Endothelial cell of umbilical vein (primary cell): ENCODE measurements around the gene ZMYND11. TPM values are rescaled to one million over a fixed set of nuclear protein-coding genes. Genes with fewer than 3 reads are reported as not detected.

Source experiments
- BruUV-seq: library from RNA; stranded (reverse); fragments of 400-500 nt; replicated peaks from 2 replicates; lab custom pipeline; 2021; lab: Mats Ljungman, UMichigan
- CTCF ChIA-PET: fragments of 300-600, 350-600 bp; sonication (Branson Sonifier 250); formaldehyde crosslinking; loops from one replicate; lab custom pipeline; 2021; ENCODE audit warnings: antibody characterized with exemption, inconsistent platforms; lab: Charles Lee
- POLR2A ChIA-PET: fragments of 300-600, 350-600 bp; sonication (Branson Sonifier 250); formaldehyde crosslinking; loops from one replicate; lab custom pipeline; 2021; ENCODE audit warnings: antibody characterized with exemption, inconsistent platforms; lab: Charles Lee
- DNase-seq: peaks from one replicate; pipeline ENCODE4 v3.0.0-alpha.2; 2011; ENCODE audit warnings: low read depth, low spot score
- FAIRE-seq: peaks from 2 replicates; lab custom pipeline; 2011; peaks lifted over from hg19 to GRCh38; lab: Jason Lieb, UNC
- H2AFZ ChIP-seq: 2 replicates; pipeline ENCODE4 v1.6.0; 2012; ENCODE audit warnings: low read depth, low read length, control low read depth, inconsistent platforms
- H3K27ac ChIP-seq: 2 replicates; pipeline ENCODE4 v1.5.1; 2011; ENCODE audit warnings: low read depth, mild to moderate bottlenecking, control low read depth, low read length, moderate library complexity; ENCODE audit not compliant: insufficient read depth
- H3K27me3 ChIP-seq, 2 experiments: 2 replicates each; pipeline versions ENCODE4 v1.6.0 to v1.6.1; 2011; ENCODE audit warnings: low read length in 2 of 2, mixed read lengths in 1 of 2; ENCODE audit not compliant: control insufficient read depth in 2 of 2, insufficient read depth in 2 of 2
- H3K36me3 ChIP-seq, 2 experiments: 2 replicates in 1 of 2; 3 replicates in 1 of 2; pipeline ENCODE4 v1.5.1; 2011; ENCODE audit warnings: low read length in 2 of 2, mild to moderate bottlenecking in 1 of 2, moderate library complexity in 1 of 2; ENCODE audit not compliant: control insufficient read depth in 2 of 2, insufficient read depth in 2 of 2; ENCODE audit errors: extremely low read depth in 1 of 2
- H3K4me1 ChIP-seq: 3 replicates; pipeline ENCODE4 v1.5.1; 2011; ENCODE audit warnings: mild to moderate bottlenecking, low read length; ENCODE audit not compliant: control insufficient read depth, insufficient read depth; ENCODE audit errors: extremely low read depth
- H3K4me2 ChIP-seq: 2 replicates; pipeline ENCODE4 v1.6.1; 2011; ENCODE audit warnings: low read length, control low read depth, mixed read lengths; ENCODE audit not compliant: insufficient read depth
- H3K4me3 ChIP-seq, 3 experiments: fragments of 200-600 bp in 1 of 3; sonication (generic), shearing (Covaris generic) in 1 of 3; replicated peaks in 1 of 3; 2 replicates each; pipeline ENCODE4 v1.5.1; 2011 to 2016; ENCODE audit warnings: control low read depth in 3 of 3, low read length in 3 of 3, mild to moderate bottlenecking in 2 of 3, inconsistent platforms in 1 of 3, low read depth in 1 of 3, moderate library complexity in 1 of 3; ENCODE audit not compliant: insufficient read depth in 1 of 3
- H3K79me2 ChIP-seq: 2 replicates; pipeline ENCODE4 v1.6.0; 2012; ENCODE audit warnings: low read length, inconsistent platforms; ENCODE audit not compliant: control insufficient read depth, insufficient read depth
- H3K9ac ChIP-seq: replicated peaks from 2 replicates; pipeline ENCODE3; 2011; ENCODE audit warnings: low read length, control low read depth; ENCODE audit not compliant: insufficient read depth; ENCODE audit errors: extremely low read depth
- H3K9me1 ChIP-seq: replicated peaks from 3 replicates; pipeline ENCODE4 v1.6.0; 2011; ENCODE audit warnings: mild to moderate bottlenecking, low read length; ENCODE audit not compliant: control insufficient read depth, insufficient read depth; ENCODE audit errors: extremely low read depth
- H3K9me3 ChIP-seq: replicated peaks from 2 replicates; pipeline ENCODE4 v1.5.1; 2012; ENCODE audit warnings: low read length, inconsistent platforms; ENCODE audit not compliant: control insufficient read depth, insufficient read depth
- H4K20me1 ChIP-seq: replicated peaks from 2 replicates; pipeline ENCODE3; 2011; ENCODE audit warnings: mild to moderate bottlenecking, low read length; ENCODE audit not compliant: control insufficient read depth, insufficient read depth; ENCODE audit errors: extremely low read depth
- CTCF ChIP-seq, 2 donors: IDR thresholded peaks; 1 replicate in 1 of 2; 2 replicates in 1 of 2; pipeline ENCODE4 v1.5.1; 2011; ENCODE audit warnings: low read length in 2 of 2, mild to moderate bottlenecking in 2 of 2, moderate library complexity in 2 of 2, control low read depth in 1 of 2, inconsistent platforms in 1 of 2, low read depth in 1 of 2; ENCODE audit not compliant: insufficient read depth in 1 of 2; ENCODE audit errors: extremely low read depth in 1 of 2
- EZH2 ChIP-seq: IDR thresholded peaks from 2 replicates; pipeline ENCODE4 v1.6.1; 2012; ENCODE audit warnings: borderline replicate concordance, low read depth, mild to moderate bottlenecking, moderate library complexity, low read length, inconsistent platforms; ENCODE audit not compliant: severe bottlenecking
- FOS ChIP-seq: IDR thresholded peaks from 2 replicates; pipeline ENCODE4 v1.6.1; 2011; ENCODE audit warnings: mild to moderate bottlenecking, low read length, moderate library complexity, borderline replicate concordance; ENCODE audit not compliant: insufficient read depth
- GATA2 ChIP-seq: IDR thresholded peaks from 2 replicates; pipeline ENCODE4 v1.7.0; 2011; ENCODE audit warnings: low read depth, mild to moderate bottlenecking, moderate library complexity, mixed read lengths, low read length; ENCODE audit not compliant: insufficient read length, insufficient read depth
- JUN ChIP-seq: IDR thresholded peaks from 2 replicates; pipeline ENCODE4 v1.6.1; 2011; ENCODE audit warnings: borderline replicate concordance, low read depth; ENCODE audit not compliant: insufficient read length, insufficient read depth
- MYC ChIP-seq: IDR thresholded peaks from one replicate; pipeline ENCODE4 v1.6.1; 2011; ENCODE audit warnings: mild to moderate bottlenecking, low read depth, low read length
- POLR2A ChIP-seq: IDR thresholded peaks from 2 replicates; pipeline ENCODE4 v1.6.1; 2012; ENCODE audit warnings: low read depth, mild to moderate bottlenecking, control low read depth, low read length
- POLR2AphosphoS5 ChIP-seq: IDR thresholded peaks from 2 replicates; pipeline ENCODE4 v1.6.1; 2012; ENCODE audit warnings: low read depth, mild to moderate bottlenecking, control low read depth, low read length, moderate library complexity; ENCODE audit not compliant: insufficient read depth
- dilution Hi-C: fragments of 300-500 bp; cut with MboI; formaldehyde crosslinking; loops from one replicate; pipeline ENCODE4 v1.15.0; 2019; ENCODE audit warnings: low sequenced_read_pairs; ENCODE audit not compliant: extremely low pct_ligation_motif_present
- intact Hi-C: fragments of 100-400 bp; cut with micrococcal nuclease; formaldehyde crosslinking; loops from one replicate; pipeline ENCODE4 v1.10.0; 2022
- polyA plus RNA-seq, 4 experiments: library from polyadenylated mRNA; depleted of rRNA in 3 of 4; stranded (reverse) in 3 of 4; unstranded in 1 of 4; fragments of >200 nt; gene quantifications; 2 replicates each; pipeline versions ENCODE4 v1.2.1 to v1.2.3, GENCODE V29; 2011 to 2012; ENCODE audit warnings: missing spikeins in 1 of 4
- total RNA-seq: library from RNA; stranded (reverse); gene quantifications from 2 replicates; pipeline ENCODE4 v1.2.3, GENCODE V29; 2021
- TF ChIP-seq, protein P1 (sequence below): IDR thresholded peaks from 2 replicates; pipeline ENCODE4 v1.6.1; 2011; ENCODE audit not compliant: insufficient read depth, insufficient read length

ZMYND11 gene
- total and polyA plus RNA-seq, 2 donors (not counting 3 experiments of a cell fraction or from before 2014, with no cell fraction given): 17.0 to 56.0 TPM

DNA sequence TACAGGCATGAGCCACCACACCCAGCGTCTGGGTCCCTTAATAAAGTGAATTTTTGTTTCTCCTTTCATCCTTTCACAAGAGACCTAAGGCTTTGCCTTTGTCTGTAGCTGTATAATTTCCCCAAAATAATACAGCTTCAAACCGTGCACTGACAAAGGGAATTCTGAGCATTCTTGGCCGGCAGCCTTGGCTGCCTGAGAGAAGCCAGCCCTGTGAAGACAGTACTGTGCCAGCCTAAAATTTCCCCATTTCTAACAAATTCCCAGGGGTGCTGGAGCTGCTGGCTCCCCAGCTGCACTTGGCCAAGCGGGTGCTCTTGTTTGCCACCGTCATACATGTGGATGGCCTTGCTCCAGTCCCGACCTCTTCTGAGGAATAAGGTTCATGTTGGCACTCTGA is 106.2 kb downstream of the ZMYND11 start:
- Histone ChIP-seq H3K4me1 (no peaks in the 10 kb centered on the region), H3K9ac (no peak overlapping the region), H2AFZ (no peak overlapping the region), H3K4me2 (no peak overlapping the region), H3K27ac (no peak overlapping the region), H3K9me3 (no peaks in the 10 kb centered on the region), H3K27me3 (no peaks in the 10 kb centered on the region), H4K20me1 (no peaks in the 10 kb centered on the region), H3K9me1 (no peaks in the 10 kb centered on the region), H3K79me2 (no peaks in the 10 kb centered on the region), H3K4me3 (no peak overlapping the region), H3K36me3 (peaks cover 2 to 21% of the 10 kb centered on the region in 2 experiments)
- ChIA-PET POLR2A (no interaction called here), CTCF (interaction anchor here (0.9 to 1.0 kb wide), 2 partner anchors 8 to 16 kb away, joined by 3 to 4 read pairs; no protein-coding TSS in a partner anchor)
- DNase-seq (no peak), FAIRE-seq (no peak)
- intact Hi-C loops: no loop called here
- TF ChIP-seq FOS: no peak
- TF ChIP-seq, protein P1, sequence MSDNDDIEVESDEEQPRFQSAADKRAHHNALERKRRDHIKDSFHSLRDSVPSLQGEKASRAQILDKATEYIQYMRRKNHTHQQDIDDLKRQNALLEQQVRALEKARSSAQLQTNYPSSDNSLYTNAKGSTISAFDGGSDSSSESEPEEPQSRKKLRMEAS: no peak
- no peak for TF ChIP-seq POLR2A
- no peak for TF ChIP-seq CTCF (IDR thresholded peaks at IDR 0.05; ENCODE audit: extremely low read depth in 1 of 2, insufficient read depth in 1 of 2, low read depth in 1 of 2, low read length in 2 of 2)
- no peak for TF ChIP-seq GATA2
- no peak for TF ChIP-seq POLR2AphosphoS5
- no peak for TF ChIP-seq EZH2
- TF ChIP-seq MYC: no peak
- no peak for TF ChIP-seq JUN
- BruUV-seq: no TSS peak
- dilution Hi-C loops: no loop called here
